Upper lobe of left lung (tissue), 6 donors: ENCODE measurements around the gene POC1B. TPM values are rescaled to one million over a fixed set of nuclear protein-coding genes. Genes with fewer than 3 reads are reported as not detected.

Experiments used
- ATAC-seq, 2 donors: fragments of 200-7000 bp; cut with Tn5 transposase; one replicate each; pipeline ENCODE4 v1.9.1; 2022; ENCODE audit warnings: mild to moderate bottlenecking in 2 of 2, moderate library complexity in 2 of 2; ENCODE audit not compliant: low FRiP score in 2 of 2
- DNase-seq, 2 donors: peaks; one replicate each; pipeline ENCODE4 v3.0.0-alpha.2; 2019 to 2020
- H3K27ac ChIP-seq, 4 donors: fragments of 200-600 bp; sonication (generic); one replicate each; pipeline ENCODE4 v1.5.1; 2016 to 2019
- H3K27me3 ChIP-seq, 4 donors: fragments of 200-600 bp; sonication (generic); one replicate each; pipeline ENCODE4 v1.5.1; 2017 to 2019
- H3K36me3 ChIP-seq, 4 donors: fragments of 200-600 bp; sonication (generic); one replicate each; pipeline ENCODE4 v1.5.1; 2016 to 2019
- H3K4me1 ChIP-seq, 4 donors: fragments of 200-600 bp; sonication (generic); one replicate each; pipeline ENCODE4 v1.5.1; 2018 to 2019
- H3K4me3 ChIP-seq, 4 donors: fragments of 200-600 bp; sonication (generic); one replicate each; pipeline ENCODE4 v1.5.1; 2017 to 2019; ENCODE audit warnings: mild to moderate bottlenecking in 2 of 4, moderate library complexity in 1 of 4
- H3K9me3 ChIP-seq, 4 donors: fragments of 200-600 bp; sonication (generic); one replicate each; pipeline ENCODE4 v1.5.1; 2018 to 2019
- EP300 ChIP-seq, 4 donors: sonication (generic); formaldehyde crosslinking; IDR thresholded peaks; one replicate each; pipeline ENCODE4 v1.5.1; 2017; ENCODE audit warnings: antibody characterized with exemption in 4 of 4, control low read depth in 2 of 4
- POLR2A ChIP-seq, 4 donors: fragments of 450-650 bp; IDR thresholded peaks; one replicate each; pipeline ENCODE4 v1.5.1; 2016 to 2017; ENCODE audit warnings: antibody characterized with exemption in 4 of 4, mild to moderate bottlenecking in 2 of 4
- POLR2AphosphoS5 ChIP-seq, 2 donors: sonication (generic); formaldehyde crosslinking; IDR thresholded peaks; one replicate each; pipeline ENCODE4 v1.5.1; 2017; ENCODE audit warnings: antibody characterized with exemption in 2 of 2
- WGBS, 2 donors: methylation state at CpG; one replicate each; pipeline ENCODE4 v1.1.5; 2017 to 2018; 5-methylcytosine and 5-hydroxymethylcytosine counted together
- total RNA-seq, 6 donors: library from RNA; depleted of rRNA in 4 of 6; stranded (reverse); fragments of >200 nt in 4 of 6; gene quantifications; one replicate each; pipeline versions ENCODE4 v1.1.0 to v1.2.1, GENCODE V29; 2016 to 2021
- TF ChIP-seq, protein P1 (sequence below), 6 experiments: fragments of 450-650 bp in 4 of 6; fragments of 200-600 bp in 2 of 6; sonication (generic) in 2 of 6; IDR thresholded peaks; one replicate each; pipeline ENCODE4 v1.5.1; 2016 to 2019; ENCODE audit warnings: antibody characterized with exemption in 6 of 6
- donor health status: DM: no; HTN: no; CAD: no; lungs with moderate emphysema.
- donor health status: DM: no; HTN: yes; CAD: no; lungs with severe emphysema.

Gene POC1B
- total RNA-seq, 6 donors from 2014 or later = 13.9 to 34.4 (median 21.0) TPM

DNA sequence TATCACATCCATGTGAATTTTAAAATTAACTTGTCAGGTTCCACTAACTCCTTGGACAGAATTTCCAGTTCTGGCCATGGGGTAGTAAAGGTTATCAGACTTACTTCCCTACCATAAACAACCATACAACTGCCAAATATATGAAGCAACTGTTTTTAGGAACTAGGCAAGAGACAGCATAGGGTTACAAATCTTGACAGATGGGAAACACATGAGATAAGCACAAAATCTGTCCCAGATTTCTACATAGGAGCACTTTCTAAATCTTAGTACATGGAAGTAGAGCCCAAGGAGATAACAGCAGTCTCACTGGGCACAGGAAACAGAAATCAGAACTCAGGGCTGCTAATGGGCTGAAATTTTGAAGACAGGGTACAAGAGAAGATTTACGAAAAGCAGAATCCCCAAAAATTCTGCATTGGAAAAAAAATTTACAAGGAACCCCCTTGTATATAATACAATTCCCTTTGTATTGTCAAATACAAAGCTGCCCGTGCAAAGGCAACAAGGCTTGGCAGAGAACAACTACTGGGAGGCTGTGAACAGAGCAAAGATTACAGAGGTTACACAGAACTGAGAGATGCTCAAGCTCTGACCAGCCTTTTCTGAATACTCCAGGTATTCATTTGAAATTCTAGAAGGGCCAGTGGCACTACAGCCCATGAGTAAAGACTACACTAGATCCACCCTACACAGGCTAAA is 44.5 kb downstream of the POC1B start:
- no peak for DNase-seq
- 83 to 87% methylated on average over 2 of the region's 2 CpGs for WGBS, 2 donors

DNA sequence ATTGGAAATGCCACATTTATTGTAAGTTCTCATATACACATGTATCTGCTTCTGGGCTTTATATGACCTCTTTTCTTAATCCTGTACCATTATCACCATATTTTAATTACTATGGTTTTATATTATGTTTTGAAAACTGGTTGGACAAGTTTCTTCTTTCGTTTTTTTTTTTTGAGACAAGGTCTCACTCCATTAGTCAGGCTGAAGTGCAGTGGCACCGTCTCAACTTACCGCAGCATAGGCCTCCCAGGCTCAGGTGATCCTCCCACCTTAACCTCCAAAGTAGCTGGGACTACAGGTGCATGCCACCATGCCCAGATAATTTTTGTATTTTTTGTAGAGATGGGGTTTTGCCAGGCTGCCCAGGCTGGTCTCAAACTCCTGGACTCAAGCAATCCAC is 45.9 kb downstream of the POC1B start:
- no peak for ATAC-seq
- WGBS, 2 donors = 85 to 89% methylated on average over 3 of the region's 3 CpGs

More for the DNA sequence above, 44.5 kb downstream of the POC1B start:
- H3K27ac ChIP-seq = no peak overlapping the region
- H3K36me3 ChIP-seq = no peaks in the 10 kb centered on the region
- no peaks in the 10 kb centered on the region for H3K27me3 ChIP-seq
- TF ChIP-seq EP300 (IDR thresholded peaks at IDR 0.05) (no peak), POLR2AphosphoS5 (IDR thresholded peaks at IDR 0.05) (no peak)
- H3K4me1 ChIP-seq = peaks cover 0 to 8% (median 5%) of the 10 kb centered on the region in 4 donors
- peak in 1 of 2 donors; percentile 26 for ATAC-seq
- no peak overlapping the region for H3K4me3 ChIP-seq
- no peaks in the 10 kb centered on the region for H3K9me3 ChIP-seq

DNA sequence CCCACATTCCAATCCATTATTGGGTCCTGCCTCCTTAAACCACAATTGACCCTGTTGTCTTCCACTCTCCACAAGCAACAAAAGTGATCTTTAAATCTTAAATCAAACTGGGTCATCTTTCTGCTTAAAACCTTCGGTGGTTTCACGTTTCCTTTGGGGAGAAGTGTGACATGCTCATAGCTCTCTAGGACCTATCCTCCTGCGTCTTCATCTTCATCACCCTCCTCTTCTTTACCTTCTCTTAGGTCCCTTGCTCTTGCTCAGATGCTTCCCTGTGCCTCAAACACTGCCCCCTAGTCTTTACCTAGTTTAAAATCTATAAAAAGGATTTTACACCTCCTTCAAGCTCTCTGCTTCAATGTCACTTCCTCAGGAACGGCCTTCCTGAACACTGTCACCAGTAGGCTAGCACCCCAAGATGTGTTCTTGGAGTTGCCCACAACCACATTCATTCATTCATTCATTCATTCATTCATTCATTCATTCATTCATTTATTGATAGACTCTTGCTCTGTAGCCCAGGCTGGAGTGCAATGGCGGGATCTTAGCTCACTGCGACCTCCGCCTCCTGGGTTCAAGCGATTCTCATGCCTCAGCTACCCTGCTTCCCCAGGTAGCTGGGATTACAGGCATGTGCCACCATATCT is 48.1 kb downstream of the POC1B start:
- Histone ChIP-seq H3K36me3 (no peaks in the 10 kb centered on the region), H3K27me3 (no peaks in the 10 kb centered on the region), H3K4me1 (peaks cover 0 to 8% (median 5%) of the 10 kb centered on the region in 4 donors), H3K9me3 (no peaks in the 10 kb centered on the region), H3K27ac (peak overlapping the region in 1 of 4 donors; percentile 8), H3K4me3 (no peak overlapping the region)
- ATAC-seq = no peak
- TF ChIP-seq POLR2AphosphoS5 (IDR thresholded peaks at IDR 0.05) = no peak
- no peak for TF ChIP-seq EP300 (IDR thresholded peaks at IDR 0.05)
- TF ChIP-seq, protein P1, sequence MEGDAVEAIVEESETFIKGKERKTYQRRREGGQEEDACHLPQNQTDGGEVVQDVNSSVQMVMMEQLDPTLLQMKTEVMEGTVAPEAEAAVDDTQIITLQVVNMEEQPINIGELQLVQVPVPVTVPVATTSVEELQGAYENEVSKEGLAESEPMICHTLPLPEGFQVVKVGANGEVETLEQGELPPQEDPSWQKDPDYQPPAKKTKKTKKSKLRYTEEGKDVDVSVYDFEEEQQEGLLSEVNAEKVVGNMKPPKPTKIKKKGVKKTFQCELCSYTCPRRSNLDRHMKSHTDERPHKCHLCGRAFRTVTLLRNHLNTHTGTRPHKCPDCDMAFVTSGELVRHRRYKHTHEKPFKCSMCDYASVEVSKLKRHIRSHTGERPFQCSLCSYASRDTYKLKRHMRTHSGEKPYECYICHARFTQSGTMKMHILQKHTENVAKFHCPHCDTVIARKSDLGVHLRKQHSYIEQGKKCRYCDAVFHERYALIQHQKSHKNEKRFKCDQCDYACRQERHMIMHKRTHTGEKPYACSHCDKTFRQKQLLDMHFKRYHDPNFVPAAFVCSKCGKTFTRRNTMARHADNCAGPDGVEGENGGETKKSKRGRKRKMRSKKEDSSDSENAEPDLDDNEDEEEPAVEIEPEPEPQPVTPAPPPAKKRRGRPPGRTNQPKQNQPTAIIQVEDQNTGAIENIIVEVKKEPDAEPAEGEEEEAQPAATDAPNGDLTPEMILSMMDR (IDR thresholded peaks at IDR 0.05) = no peak
- TF ChIP-seq POLR2A (IDR thresholded peaks at IDR 0.05) = no peak
- DNase-seq = no peak
- 91 to 92% methylated on average over 8 of the region's 8 CpGs for WGBS, 2 donors

More for the DNA sequence above, 45.9 kb downstream of the POC1B start:
- H3K27ac ChIP-seq = no peak overlapping the region
- no peaks in the 10 kb centered on the region for H3K36me3 ChIP-seq
- TF ChIP-seq, protein P1 (IDR thresholded peaks at IDR 0.05) = no peak
- TF ChIP-seq POLR2A (IDR thresholded peaks at IDR 0.05) (no peak), EP300 (IDR thresholded peaks at IDR 0.05) (no peak), POLR2AphosphoS5 (IDR thresholded peaks at IDR 0.05) (no peak)
- H3K9me3 ChIP-seq = no peaks in the 10 kb centered on the region
- DNase-seq = no peak
- peaks cover 0 to 8% (median 5%) of the 10 kb centered on the region in 4 donors for H3K4me1 ChIP-seq
- H3K27me3 ChIP-seq = no peaks in the 10 kb centered on the region
- no peak overlapping the region for H3K4me3 ChIP-seq

DNA sequence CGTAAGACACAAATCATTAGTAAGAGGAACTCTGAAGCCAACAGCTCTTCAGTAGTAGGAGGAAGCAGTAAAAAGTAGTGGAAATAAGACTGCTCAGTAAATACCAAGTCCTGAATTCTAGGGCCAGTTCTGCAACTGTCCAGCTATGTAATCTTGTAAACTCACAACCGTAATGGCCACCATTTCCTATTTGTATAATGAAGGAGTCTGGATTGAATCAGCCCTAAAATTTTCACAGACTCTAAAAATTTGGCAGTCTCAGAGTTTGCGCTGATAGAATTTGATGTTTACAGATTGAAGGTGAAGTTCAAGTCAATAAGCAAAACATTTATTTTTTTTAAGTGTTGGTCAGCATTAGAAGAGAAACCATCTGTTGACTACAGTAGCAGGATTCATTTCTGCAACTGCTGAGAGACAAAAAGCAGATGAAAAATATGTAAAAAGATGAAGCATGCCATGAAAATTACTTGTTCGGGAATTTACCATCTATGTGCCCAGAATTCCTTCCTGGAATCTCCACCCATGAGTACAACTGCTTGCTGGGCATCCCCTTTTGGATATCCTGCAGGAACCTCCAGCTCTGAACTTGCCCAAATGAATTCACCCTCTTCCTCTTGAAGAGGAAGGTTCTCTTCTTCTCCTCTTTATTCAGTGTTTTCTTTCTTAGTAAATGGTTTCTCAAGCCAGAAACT is 48.8 kb downstream of the POC1B start:
- Histone ChIP-seq H3K4me3 (no peak overlapping the region), H3K27me3 (no peaks in the 10 kb centered on the region), H3K4me1 (peaks cover 0 to 8% (median 5%) of the 10 kb centered on the region in 4 donors), H3K27ac (peak overlapping the region in 1 of 4 donors; percentile 8), H3K9me3 (no peaks in the 10 kb centered on the region), H3K36me3 (no peaks in the 10 kb centered on the region)
- no peak for ATAC-seq
- WGBS, 2 donors = 73 to 79% methylated on average over 4 of the region's 4 CpGs
- DNase-seq = no peak
- no peak for TF ChIP-seq POLR2A (IDR thresholded peaks at IDR 0.05)
- no peak for TF ChIP-seq EP300 (IDR thresholded peaks at IDR 0.05)
- TF ChIP-seq, protein P1 (IDR thresholded peaks at IDR 0.05) = no peak
- TF ChIP-seq POLR2AphosphoS5 (IDR thresholded peaks at IDR 0.05) = no peak

DNA sequence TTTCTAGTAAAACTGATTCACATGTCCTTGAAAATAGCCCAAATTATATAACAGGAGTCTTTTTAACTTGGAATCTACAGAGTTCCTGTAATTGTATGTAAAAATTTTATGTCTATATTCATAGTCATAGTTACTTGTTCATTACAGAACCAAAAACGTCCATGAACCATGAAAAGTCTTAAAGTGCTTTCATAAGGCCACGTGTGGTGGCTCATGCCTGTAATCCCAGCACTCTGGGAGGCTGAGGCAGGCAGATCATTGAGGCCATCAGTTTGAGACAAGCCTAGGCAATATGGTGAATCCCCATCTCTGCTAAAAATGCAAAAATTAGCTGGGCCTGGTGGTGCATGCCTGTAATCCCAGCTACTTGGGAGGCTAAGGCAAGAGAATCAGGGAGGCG is 49.6 kb downstream of the POC1B start:
- ATAC-seq (no peak), DNase-seq (no peak)
- Histone ChIP-seq H3K9me3 (no peaks in the 10 kb centered on the region), H3K27me3 (no peaks in the 10 kb centered on the region), H3K27ac (no peak overlapping the region), H3K4me3 (no peak overlapping the region), H3K4me1 (peaks cover 0 to 8% (median 5%) of the 10 kb centered on the region in 4 donors), H3K36me3 (no peaks in the 10 kb centered on the region)
- WGBS, 2 donors = 93 to 98% methylated on average over 3 of the region's 3 CpGs
- TF ChIP-seq POLR2A (IDR thresholded peaks at IDR 0.05) = no peak
